ENCODE measurements around the gene ZBTB7C. TPM values are rescaled to one million over a fixed set of nuclear protein-coding genes. Genes with fewer than 3 reads are reported as not detected.
A peak's percentile ranks its signal among the peaks of the same experiment; 100 is the strongest.

Gene ZBTB7C
- total RNA-seq, 1 donor from 2014 or later: 44.2 TPM

DNA sequence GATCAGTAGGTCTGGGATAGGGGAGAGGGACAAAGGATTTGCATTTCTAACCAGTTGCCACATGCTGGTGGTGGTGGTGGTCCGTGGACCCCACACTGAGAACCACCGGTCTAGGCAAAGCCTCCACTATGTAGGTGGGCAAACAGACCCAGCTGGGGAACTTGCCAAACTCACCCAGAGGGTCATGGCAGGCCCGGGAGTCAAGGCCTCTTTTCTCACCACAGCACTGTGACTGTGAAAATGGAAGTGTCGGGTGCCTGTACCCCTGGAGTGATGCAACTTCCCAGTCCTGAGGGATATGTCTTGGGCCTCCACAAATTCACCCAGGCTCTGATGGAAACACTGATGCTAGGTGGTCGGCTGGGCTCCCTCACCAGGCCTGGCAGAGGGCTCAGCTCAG, 377.5 kb downstream of the ZBTB7C start:
- intact Hi-C loops (cut with DNase I): no loop called here
- no peak for ATAC-seq
- peak; percentile 51 for DNase-seq (ENCODE audit: low spot score)

GRCh38 chr18:48030616-48031480, 378.3 kb downstream of the ZBTB7C start:
- peak; percentile 62 for DNase-seq (ENCODE audit: low spot score)
- ATAC-seq: peak; percentile 69
- intact Hi-C loops (cut with DNase I): no loop called here

GRCh38 chr18:48029296-48029986, 379.7 kb downstream of the ZBTB7C start:
- no peak for ATAC-seq
- peak; percentile 55 for DNase-seq (ENCODE audit: low spot score)
- intact Hi-C loops (cut with DNase I): loop anchor here (10.0 kb wide), 1 partner anchor 415 kb away; no protein-coding TSS in a partner anchor

DNA sequence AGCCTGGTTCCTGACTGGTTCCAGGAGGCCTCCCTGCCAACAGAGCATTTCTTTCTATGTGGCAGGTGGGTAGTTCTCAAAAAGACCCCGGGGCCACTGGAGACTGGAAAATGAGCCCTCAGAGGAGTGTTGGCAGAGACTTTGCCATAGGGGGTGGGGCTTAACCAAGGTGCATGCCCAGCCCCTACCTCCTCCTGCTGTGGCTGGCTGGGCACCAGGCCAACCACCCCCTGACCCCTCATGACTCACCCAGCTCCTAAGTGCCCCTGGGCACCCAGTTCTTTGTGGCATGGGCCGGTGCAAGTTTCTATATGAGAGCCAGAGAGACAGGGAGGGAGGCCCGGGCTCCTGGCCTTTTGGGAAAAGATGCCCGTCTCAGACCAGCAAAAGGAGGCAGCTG, 380.5 kb downstream of the ZBTB7C start:
- intact Hi-C loops (cut with DNase I): loop anchor here (10.0 kb wide), 1 partner anchor 416 kb away; no protein-coding TSS in a partner anchor

DNA sequence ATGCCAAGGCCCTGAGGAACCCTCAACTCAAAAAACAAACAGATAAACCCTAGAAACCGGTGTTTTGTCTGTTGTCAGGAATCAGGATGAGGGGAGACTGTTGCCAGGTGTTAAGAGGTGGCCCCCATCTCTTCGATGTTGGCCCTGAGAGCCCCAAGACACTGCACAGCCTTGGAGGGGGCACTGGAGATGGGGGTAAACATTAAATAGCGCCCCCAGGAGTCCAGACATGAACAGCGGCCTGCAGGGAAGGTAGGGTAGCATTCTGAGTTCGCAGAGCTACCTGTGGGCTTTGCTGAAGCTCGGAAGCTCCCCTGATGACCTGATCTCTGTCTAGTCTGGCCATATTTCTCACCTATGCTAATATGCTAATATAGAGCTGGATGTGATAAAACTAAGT, 381.1 kb downstream of the ZBTB7C start:
- ATAC-seq: no peak
- DNase-seq (ENCODE audit: low spot score): peak; percentile 49
- intact Hi-C loops (cut with DNase I): loop anchor here (10.0 kb wide), 1 partner anchor 417 kb away; no protein-coding TSS in a partner anchor

More for the DNA sequence above, 380.5 kb downstream of the ZBTB7C start:
- no peak for ATAC-seq
- peak; percentile 50 for DNase-seq (ENCODE audit: low spot score)

DNA sequence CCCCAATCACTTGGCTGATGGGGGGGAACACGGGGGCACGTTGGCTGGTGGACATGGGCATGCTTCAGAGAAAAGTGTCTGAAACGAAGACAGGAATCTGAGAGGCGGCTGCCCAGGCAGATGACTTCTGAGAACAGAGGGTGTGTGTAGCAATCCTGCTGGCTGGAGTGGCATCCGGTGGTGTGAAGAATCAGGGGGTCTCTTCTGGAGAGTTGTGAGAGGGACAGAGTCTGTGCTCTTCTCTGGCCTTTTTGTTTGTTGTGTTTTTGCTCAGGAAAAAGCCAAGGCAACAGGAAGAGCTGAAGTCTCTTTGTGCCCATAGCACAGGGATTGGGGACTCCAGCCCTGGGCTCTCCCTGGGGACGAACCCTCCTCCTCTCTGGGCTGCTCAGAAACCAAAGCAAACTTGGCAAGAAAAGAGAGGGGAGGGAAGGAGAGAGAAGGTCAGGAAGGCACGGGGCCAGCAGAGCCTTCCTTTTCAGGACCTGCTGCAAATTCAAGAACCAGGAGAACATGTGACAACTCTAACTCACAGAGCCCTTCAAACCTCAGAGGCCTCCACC, 381.7 kb downstream of the ZBTB7C start:
- intact Hi-C loops (cut with DNase I): loop anchor here (10.0 kb wide), 1 partner anchor 417 kb away; no protein-coding TSS in a partner anchor
- ATAC-seq (peak; percentile 54), DNase-seq (ENCODE audit: low spot score) (peak; percentile 70)

DNA sequence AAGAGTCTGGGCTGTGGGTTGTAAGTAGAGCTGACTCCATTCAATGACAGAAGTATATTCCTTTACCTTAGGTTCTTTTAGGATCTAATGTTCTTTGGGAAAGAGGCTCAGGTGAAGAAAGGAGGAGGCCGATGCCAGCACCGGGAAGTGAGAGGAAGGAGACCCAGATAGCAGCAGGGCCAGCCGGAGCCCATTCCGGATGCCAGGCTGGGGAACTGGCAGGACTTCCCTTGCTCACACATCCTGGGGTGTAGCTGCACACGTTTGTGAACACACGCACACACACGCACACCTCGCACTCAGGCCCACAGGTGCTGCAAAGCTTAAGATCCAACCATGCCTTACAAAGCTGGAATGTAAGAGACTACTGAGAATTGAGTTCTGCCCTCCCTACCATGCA, 383.0 kb downstream of the ZBTB7C start:
- ATAC-seq (no peak), DNase-seq (ENCODE audit: low spot score) (peak; percentile 44)
- intact Hi-C loops (cut with DNase I): loop anchor here (10.0 kb wide), 1 partner anchor 419 kb away; no protein-coding TSS in a partner anchor

- intact Hi-C loops (cut with DNase I): loop anchor here (10.0 kb wide), 1 partner anchor 420 kb away; no protein-coding TSS in a partner anchor
- peak; percentile 13 for DNase-seq (ENCODE audit: low spot score)
- no peak for ATAC-seq
These were observed 384.1 kb downstream of the ZBTB7C start for GRCh38 chr18:48024881-48025660.

DNA sequence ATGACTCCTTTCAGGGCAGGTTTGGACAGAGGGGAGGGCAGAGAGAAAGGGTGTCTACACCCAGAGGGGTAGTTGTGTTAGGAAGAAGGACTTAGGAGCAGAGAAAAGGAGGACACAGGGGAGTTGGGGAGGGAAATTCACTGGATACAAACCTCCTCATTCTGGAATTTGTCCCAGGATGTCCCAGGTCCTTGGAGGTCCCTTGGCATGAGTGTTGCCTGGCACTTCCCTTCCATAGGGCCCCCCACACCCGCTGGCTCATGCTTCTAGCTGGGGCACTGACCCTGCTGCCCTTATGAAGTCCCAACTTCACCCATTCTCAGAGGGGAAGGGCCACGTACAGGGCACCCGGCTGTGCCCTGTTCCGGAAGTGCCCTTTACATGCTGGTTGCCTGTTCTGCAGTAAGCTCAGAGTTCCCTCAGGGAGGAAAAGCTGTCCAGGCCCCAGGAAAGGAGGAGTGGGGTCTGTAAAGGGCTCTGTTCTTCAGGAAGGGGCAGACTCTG, 385.1 kb downstream of the ZBTB7C start:
- DNase-seq (ENCODE audit: low spot score): no peak
- no peak for ATAC-seq
- intact Hi-C loops (cut with DNase I): loop anchor here (10.0 kb wide), 1 partner anchor 421 kb away; no protein-coding TSS in a partner anchor

DNA sequence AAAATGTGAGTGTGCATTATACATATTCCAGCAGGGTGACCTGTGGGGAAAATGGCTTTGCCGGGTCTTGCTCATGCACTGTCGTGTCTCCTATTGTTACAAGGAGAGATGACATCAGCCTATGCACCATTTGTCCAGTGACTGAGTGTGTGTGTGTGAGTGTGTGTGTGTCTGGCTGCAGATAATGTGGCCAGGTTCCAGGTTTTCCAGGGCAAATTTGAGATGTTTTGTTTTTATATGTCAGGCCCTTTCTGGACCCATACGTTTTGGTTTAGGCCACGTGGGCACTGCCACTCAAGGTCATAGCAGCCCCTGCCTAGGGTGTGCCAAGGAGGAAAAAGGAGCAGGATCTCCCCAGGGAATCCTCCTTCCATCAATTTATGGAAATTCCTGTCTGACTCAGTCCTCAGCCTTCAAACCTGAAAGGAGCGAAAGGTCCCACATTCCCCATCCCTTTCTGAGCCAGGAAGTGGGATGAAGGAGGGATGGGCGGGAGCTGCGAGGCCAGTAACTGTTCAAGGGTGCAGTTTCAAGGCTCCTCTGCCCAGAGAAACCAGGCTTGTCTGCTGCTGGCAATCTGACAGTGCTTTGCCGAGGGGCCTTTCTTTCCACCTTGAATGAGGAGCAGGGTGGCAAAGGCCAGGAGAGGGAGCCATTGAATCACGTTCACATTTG, 385.7 kb downstream of the ZBTB7C start:
- intact Hi-C loops (cut with DNase I): loop anchor here (10.0 kb wide), 1 partner anchor 421 kb away; no protein-coding TSS in a partner anchor
- DNase-seq (ENCODE audit: low spot score): no peak
- ATAC-seq: peak; percentile 45

GRCh38 chr18:48022531-48023329, 386.5 kb downstream of the ZBTB7C start:
- DNase-seq (ENCODE audit: low spot score): no peak
- intact Hi-C loops (cut with DNase I): loop anchor here (10.0 kb wide), 1 partner anchor 422 kb away; no protein-coding TSS in a partner anchor
- ATAC-seq: peak; percentile 51

DNA sequence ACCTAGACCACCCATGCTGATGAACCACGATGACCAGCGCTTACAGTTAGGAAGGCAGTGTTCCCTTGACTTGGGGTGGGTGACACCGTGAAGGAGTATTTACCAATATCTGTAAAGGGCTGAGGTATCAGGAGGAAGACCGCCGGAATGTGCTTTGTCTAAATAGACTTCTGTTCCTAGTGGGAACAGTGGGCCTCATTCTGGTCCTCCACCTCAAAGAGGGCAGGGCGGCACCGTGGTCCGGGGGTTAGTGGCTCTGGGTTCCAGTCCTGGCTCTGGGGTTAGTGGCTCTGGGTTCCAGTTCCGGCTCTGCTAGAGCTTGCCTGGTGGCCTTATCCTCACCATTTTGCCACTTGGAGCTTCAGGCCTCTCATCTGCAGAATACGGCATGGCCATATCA, 387.2 kb downstream of the ZBTB7C start:
- no peak for ATAC-seq
- intact Hi-C loops (cut with DNase I): loop anchor here (10.0 kb wide), 1 partner anchor 423 kb away; no protein-coding TSS in a partner anchor
- no peak for DNase-seq (ENCODE audit: low spot score)

DNA sequence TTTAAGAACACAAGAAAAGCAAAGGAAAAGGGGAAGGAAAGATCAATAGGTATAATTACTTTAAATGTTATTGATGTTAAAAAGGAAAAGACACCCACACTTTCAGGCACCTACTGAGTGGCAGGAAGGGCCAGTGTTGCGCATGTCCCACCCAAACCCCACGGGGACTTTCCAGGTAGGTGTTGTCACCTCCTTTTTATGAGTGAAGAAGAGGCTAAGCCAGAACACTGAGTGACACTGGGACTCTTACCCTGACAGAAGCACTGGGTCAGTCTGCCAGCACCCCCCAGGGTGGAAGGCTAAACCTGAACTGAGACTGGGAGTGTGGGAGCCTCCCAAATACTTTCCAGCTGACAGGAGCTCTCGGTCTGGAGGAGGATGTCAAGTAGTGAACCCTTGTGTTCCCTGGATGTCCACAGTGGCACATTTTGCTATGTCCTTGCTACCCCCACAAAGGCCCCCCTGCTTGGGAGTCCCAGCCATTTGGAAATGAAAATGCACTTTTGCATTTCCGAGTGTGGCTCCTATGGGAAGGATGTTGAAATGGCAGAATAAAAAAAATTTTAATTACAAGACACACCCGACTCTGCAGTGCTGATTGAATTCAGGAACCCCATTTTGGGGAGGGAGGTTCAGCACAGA, 387.8 kb downstream of the ZBTB7C start:
- intact Hi-C loops (cut with DNase I): loop anchor here (10.0 kb wide), 1 partner anchor 423 kb away; no protein-coding TSS in a partner anchor
- DNase-seq (ENCODE audit: low spot score) (no peak), ATAC-seq (no peak)

- intact Hi-C loops (cut with DNase I): loop anchor here (10.0 kb wide), 1 partner anchor 424 kb away; no protein-coding TSS in a partner anchor
- DNase-seq (ENCODE audit: low spot score): no peak
- no peak for ATAC-seq
These were observed 388.6 kb downstream of the ZBTB7C start for GRCh38 chr18:48020337-48021250.

Measured in sciatic nerve (tissue), 2 donors.